K562 (cell line): Measurements from ENCODE around the gene SART1. TPM values are rescaled to one million over a fixed set of nuclear protein-coding genes. Genes with fewer than 3 reads are reported as not detected.

ENCODE experiments used
- CAMTA2 ChIP-seq: fragments of 250-450 bp; sonication (Bioruptor Pico); conservative IDR thresholded peaks from 2 replicates; pipeline ENCODE4 v1.5.1; 2022
- E4F1 ChIP-seq: fragments of 250-450 bp; sonication (Bioruptor Pico); IDR thresholded peaks from 2 replicates; pipeline ENCODE4 v1.5.0; 2021; ENCODE audit warnings: mild to moderate bottlenecking, borderline replicate concordance
- FOXA3 ChIP-seq, 2 experiments: fragments of 450-650 bp in 1 of 2; sonication (generic) in 1 of 2; formaldehyde crosslinking; IDR thresholded peaks in 1 of 2; conservative IDR thresholded peaks in 1 of 2; 2 replicates each; pipeline versions ENCODE4 v1.4.0 to v1.8.0; 2020 to 2022; ENCODE audit warnings: mild to moderate bottlenecking in 2 of 2, missing genetic modification reagents in 1 of 2
- HBP1 ChIP-seq: fragments of 450-650 bp; formaldehyde crosslinking; IDR thresholded peaks from 2 replicates; pipeline ENCODE4 v1.4.0; 2022; ENCODE audit warnings: missing genetic modification characterization
- HDGF ChIP-seq: fragments of 450-650 bp; IDR thresholded peaks from 2 replicates; pipeline ENCODE4 v1.6.1; 2016
- HMG20B ChIP-seq: fragments of 250-450 bp; sonication (Bioruptor Pico); IDR thresholded peaks from 2 replicates; pipeline ENCODE4 v1.5.0; 2021; ENCODE audit warnings: mild to moderate bottlenecking
- LEF1 ChIP-seq: fragments of 450-650 bp; IDR thresholded peaks from 2 replicates; pipeline ENCODE4 v1.6.1; 2016; ENCODE audit warnings: mild to moderate bottlenecking
- MBD2 ChIP-seq: sonication (generic); IDR thresholded peaks from 2 replicates; pipeline ENCODE4 v1.6.1; 2016; ENCODE audit warnings: low read depth, borderline replicate concordance
- NR1H2 ChIP-seq: sonication (generic); formaldehyde crosslinking; IDR thresholded peaks from 2 replicates; pipeline ENCODE4 v1.4.0; 2020; ENCODE audit warnings: mild to moderate bottlenecking, missing genetic modification reagents
- NRF1 ChIP-seq, 2 experiments: fragments of 450-650 bp; IDR thresholded peaks in 1 of 2; conservative IDR thresholded peaks in 1 of 2; 2 replicates each; pipeline ENCODE4 v1.6.1; 2014; ENCODE audit warnings: mild to moderate bottlenecking in 2 of 2
- PCBP1 ChIP-seq: fragments of 200-400 bp; formaldehyde crosslinking; IDR thresholded peaks from 2 replicates; pipeline ENCODE4 v1.6.1; 2018; ENCODE audit warnings: mild to moderate bottlenecking, low read depth, low read length; ENCODE audit not compliant: poor library complexity, severe bottlenecking
- PHF8 ChIP-seq: fragments of 200-600 bp; sonication (generic); IDR thresholded peaks from 2 replicates; pipeline ENCODE4 v1.6.1; 2012; ENCODE audit warnings: mixed run types, mild to moderate bottlenecking, inconsistent platforms, low read length, moderate library complexity, borderline replicate concordance
- RBBP5 ChIP-seq: fragments of 200-600 bp; sonication (generic); IDR thresholded peaks from 2 replicates; pipeline ENCODE4 v1.6.1; 2012; ENCODE audit warnings: borderline replicate concordance, mild to moderate bottlenecking, low read length, control low read depth, inconsistent platforms; ENCODE audit not compliant: insufficient read depth, poor library complexity, severe bottlenecking
- SPI1 ChIP-seq: IDR thresholded peaks from 2 replicates; pipeline ENCODE4 v1.6.1; 2011; ENCODE audit warnings: low read depth, low read length, control low read depth, borderline replicate concordance
- TAF1 ChIP-seq: IDR thresholded peaks from 2 replicates; pipeline ENCODE4 v1.6.1; 2011; ENCODE audit warnings: mild to moderate bottlenecking, low read length, moderate library complexity; ENCODE audit not compliant: insufficient read depth, control insufficient read depth, severe bottlenecking; ENCODE audit errors: extremely low read depth
- XRCC5 ChIP-seq: fragments of 200-400 bp; formaldehyde crosslinking; IDR thresholded peaks from 2 replicates; pipeline ENCODE4 v1.6.1; 2017; ENCODE audit warnings: low read depth, mild to moderate bottlenecking, low read length
- ZBTB34 ChIP-seq: fragments of 250-450 bp; sonication (Bioruptor Pico); IDR thresholded peaks from 2 replicates; pipeline ENCODE4 v1.8.0; 2021; ENCODE audit warnings: mild to moderate bottlenecking, moderate library complexity
- ZC3H11A ChIP-seq: IDR thresholded peaks from 2 replicates; pipeline ENCODE4 v1.6.1; 2012; ENCODE audit warnings: low read depth, low read length, improper control_type of control experiment
- ZC3H8 ChIP-seq: fragments of 450-650 bp; IDR thresholded peaks from 2 replicates; pipeline ENCODE4 v1.6.1; 2017
- ZNF311 ChIP-seq: fragments of 250-450 bp; sonication (Bioruptor Pico); IDR thresholded peaks from 2 replicates; pipeline ENCODE4 v1.4.0; 2020; ENCODE audit warnings: mild to moderate bottlenecking, moderate library complexity
- ZNF408 ChIP-seq: fragments of 250-450 bp; sonication (Bioruptor Pico); IDR thresholded peaks from 2 replicates; pipeline ENCODE4 v1.4.0; 2020; ENCODE audit warnings: low read depth, mild to moderate bottlenecking, moderate library complexity
- ZNF830 ChIP-seq: fragments of 250-450 bp; sonication (Bioruptor Pico); IDR thresholded peaks from 2 replicates; pipeline ENCODE4 v1.5.0; 2021; ENCODE audit warnings: mild to moderate bottlenecking
- polyA plus RNA-seq, 8 experiments: library from polyadenylated mRNA; depleted of rRNA in 4 of 8; stranded (reverse) in 5 of 8; unstranded in 3 of 8; fragments of >200 nt; fragmentation: Nextera tagmentation in 2 of 8; fragmentation: Illumina TruSeq in 1 of 8; extraction: Ambion mirVana in 2 of 8; extraction: Trizol in 1 of 8; gene quantifications; 2 replicates each; pipeline versions ENCODE4 v1.2.1 to v1.2.3, GENCODE V29; 2011 to 2014; ENCODE audit warnings: inconsistent platforms in 1 of 8, missing spikeins in 1 of 8
- total RNA-seq, 7 experiments: library from RNA; depleted of rRNA in 6 of 7; stranded (reverse); fragments of >200 nt in 6 of 7; fragmentation: Illumina TruSeq in 2 of 7; extraction: Trizol in 2 of 7; gene quantifications; 2 replicates each; pipeline versions ENCODE4 v1.2.1 to v1.2.3, GENCODE V29; 2011 to 2021; ENCODE audit warnings: low replicate concordance in 1 of 7

Gene SART1
- total and polyA plus RNA-seq, 9 of the 15 experiments (the other 6 are each of a cell fraction or from before 2014, with no cell fraction given) = 4.8 to 84.1 (median 31.7) TPM

GRCh38 chr11:66001942-66002647 lies 40.6 kb downstream of the SART1 start, which contains the start of the genes BANF1 and EIF1AD (continued):
- TF ChIP-seq E4F1 (CRISPR knock-in tag) (no peak), LEF1 (peak; percentile 52), SPI1 (peak; percentile 71; the same call in 1 of the 2 replicates), ZNF311 (CRISPR knock-in tag) (no peak; the same call in 1 of the 2 replicates), PCBP1 (no peak), ZC3H11A (peak; percentile 88), NR1H2 (CRISPR knock-in tag) (peak; percentile 94), RBBP5 (peak; percentile 95), PHF8 (peak; percentile 92), CAMTA2 (CRISPR knock-in tag) (no peak), ZC3H8 (0 out of 2 replicates have a peak, but pooled peaks have one; percentile 59), ZNF830 (CRISPR knock-in tag) (no peak), ZNF408 (CRISPR knock-in tag) (no peak), MBD2 (peak; percentile 67; the same call in 1 of the 2 replicates), TAF1 (peak; percentile 98), ZBTB34 (CRISPR knock-in tag) (no peak), FOXA3 (CRISPR knock-in tag; conservative IDR thresholded peaks at IDR 0.05 in 1 of 2, IDR thresholded peaks at IDR 0.05 in 1 of 2) (no peak), HDGF (no peak), NRF1 (conservative IDR thresholded peaks at IDR 0.05 in 1 of 2, IDR thresholded peaks at IDR 0.05 in 1 of 2) (peak in 1 of 2 experiments; percentile 10; a peak in 1 of 4 replicates), HBP1 (CRISPR knock-in tag) (no peak; the same call in 1 of the 2 replicates), HMG20B (no peak), XRCC5 (peak; percentile 99)
